HepG2 (cell line): ENCODE data around the gene PHAX. TPM values are rescaled to one million over a fixed set of nuclear protein-coding genes. Genes with fewer than 3 reads are reported as not detected.

Source experiments
- E2F2 ChIP-seq: sonication (generic); formaldehyde crosslinking; IDR thresholded peaks from 2 replicates; pipeline ENCODE4 v1.4.0; 2020; ENCODE audit warnings: missing genetic modification reagents, borderline replicate concordance
- KLF16 ChIP-seq, 2 experiments: sonication (generic) in 1 of 2; formaldehyde crosslinking in 1 of 2; IDR thresholded peaks; 2 replicates each; pipeline versions ENCODE4 v1.6.1 to v1.8.0; 2016 to 2023; ENCODE audit warnings: missing genetic modification reagents in 2 of 2, missing compliant biosample characterization in 1 of 2
- NFAT5 ChIP-seq: sonication (generic); formaldehyde crosslinking; IDR thresholded peaks from 2 replicates; pipeline ENCODE4 v1.4.0; 2020; ENCODE audit warnings: missing genetic modification reagents
- SRY ChIP-seq: sonication (generic); formaldehyde crosslinking; IDR thresholded peaks from 2 replicates; pipeline ENCODE4 v1.8.0; 2022; ENCODE audit warnings: mild to moderate bottlenecking, missing genetic modification reagents
- ZBTB43 ChIP-seq: sonication (generic); formaldehyde crosslinking; conservative IDR thresholded peaks from 2 replicates; pipeline ENCODE4 v1.4.0; 2020; ENCODE audit warnings: missing genetic modification reagents
- ZNF263 ChIP-seq: sonication (generic); formaldehyde crosslinking; IDR thresholded peaks from 2 replicates; pipeline ENCODE4 v1.4.0; 2020; ENCODE audit warnings: missing genetic modification reagents
- polyA plus RNA-seq, 8 experiments: library from polyadenylated mRNA; depleted of rRNA in 3 of 8; stranded (reverse) in 7 of 8; unstranded in 1 of 8; fragments of >200 nt; fragmentation: Illumina TruSeq in 4 of 8; extraction: Trizol in 4 of 8; gene quantifications; 2 replicates each; pipeline versions ENCODE4 v1.2.1 to v1.2.3, GENCODE V29; 2011 to 2016; ENCODE audit warnings: low read depth in 4 of 8, missing spikeins in 1 of 8, mixed read lengths in 1 of 8; ENCODE audit not compliant: insufficient read depth in 1 of 8
- total RNA-seq, 5 experiments: library from RNA; depleted of rRNA; stranded (reverse); fragments of >200 nt; fragmentation: Illumina TruSeq; extraction: Trizol; gene quantifications; 2 replicates each; pipeline ENCODE4 v1.2.3, GENCODE V29; 2016; ENCODE audit warnings: low read depth in 1 of 5

PHAX gene
- total and polyA plus RNA-seq, 2 of the 13 experiments (the other 11 are each of a cell fraction or from before 2014, with no cell fraction given), result 20.0 to 59.7 TPM

GRCh38 chr5:126641387-126641786, 40.6 kb downstream of the PHAX start (continued):
- TF ChIP-seq E2F2 (CRISPR knock-in tag), result no peak
- TF ChIP-seq SRY (CRISPR knock-in tag), result no peak
- no peak for TF ChIP-seq ZBTB43
- no peak for TF ChIP-seq NFAT5 (CRISPR knock-in tag)
- TF ChIP-seq KLF16 (CRISPR knock-in tag; IDR thresholded peaks at IDR 0.05), result no peak
- no peak for TF ChIP-seq ZNF263 (CRISPR knock-in tag)
- TF ChIP-seq, all 625 proteins: peak for 0
